SK-N-MC (cell line): ENCODE measurements around the gene IL17RD.

Experiments used
- DNase-seq: peaks from one replicate; pipeline ENCODE4 v3.0.0-alpha.2; 2011; ENCODE audit warnings: low read depth, low spot score
- H3K27ac ChIP-seq: fragments of 200-600 bp; sonication (generic); 2 replicates; pipeline ENCODE4 v1.5.1; 2016; ENCODE audit warnings: mixed run types
- H3K36me3 ChIP-seq: fragments of 200-600 bp; sonication (generic); 2 replicates; pipeline ENCODE4 v1.6.1; 2017; ENCODE audit warnings: antibody characterized with exemption, low read length, mixed read lengths; ENCODE audit not compliant: insufficient read depth
- H3K4me3 ChIP-seq: fragments of 200-600 bp; sonication (generic); 2 replicates; pipeline ENCODE4 v1.5.1; 2016
- H3K9ac ChIP-seq: fragments of 200-600 bp; sonication (generic); 2 replicates; pipeline ENCODE4 v1.8.0; 2017; ENCODE audit warnings: mixed run types, mixed read lengths; ENCODE audit not compliant: insufficient read length
- H3K9me3 ChIP-seq: fragments of 200-600 bp; sonication (generic); 2 replicates; pipeline ENCODE4 v1.6.1; 2017; ENCODE audit warnings: low read depth, mild to moderate bottlenecking, antibody characterized with exemption, low read length, moderate library complexity, mixed read lengths
- EZH2 ChIP-seq: fragments of 200-600 bp; sonication (generic); IDR thresholded peaks from one replicate; pipeline ENCODE4 v1.6.1; 2017; ENCODE audit warnings: antibody characterized with exemption
- FOXP2 ChIP-seq: optimal IDR thresholded peaks from 2 replicates; pipeline ENCODE3; 2011; ENCODE audit warnings: mild to moderate bottlenecking, moderate library complexity; ENCODE audit not compliant: insufficient read depth; ENCODE audit errors: extremely low read length, control extremely low read depth
- POLR2AphosphoS5 ChIP-seq: IDR thresholded peaks from 2 replicates; pipeline ENCODE4 v1.6.1; 2012; ENCODE audit warnings: mild to moderate bottlenecking, low read depth, low read length, borderline replicate concordance

The IL17RD gene

DNA sequence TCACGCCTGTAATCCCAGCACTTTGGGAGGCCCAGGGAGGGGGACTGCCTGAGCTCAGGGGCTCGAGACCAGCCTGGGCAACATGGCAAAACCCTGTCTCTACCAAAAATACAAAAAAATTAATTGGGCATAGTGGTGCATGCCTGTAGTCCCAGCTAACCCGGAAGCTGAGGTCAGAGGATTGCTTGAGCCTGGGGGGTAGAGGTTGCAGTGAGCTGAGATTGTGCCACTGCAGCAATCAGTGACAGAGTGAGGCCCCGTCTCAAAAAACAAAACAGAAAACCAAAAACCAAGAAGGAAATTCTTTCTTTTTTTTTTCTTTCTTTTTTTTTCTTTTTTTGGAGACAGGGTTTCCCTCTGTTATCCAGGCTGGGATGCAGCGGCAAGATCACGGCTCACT lies 101.2 kb downstream of the IL17RD start:
- no peak for DNase-seq
- H3K9ac ChIP-seq = no peak overlapping the region
- H3K4me3 ChIP-seq = no peak overlapping the region
- no peak overlapping the region for H3K27ac ChIP-seq
- H3K9me3 ChIP-seq = no peaks in the 10 kb centered on the region
- TF ChIP-seq EZH2 (no peak), POLR2AphosphoS5 (no peak), FOXP2 (no peak)
- H3K36me3 ChIP-seq = no peaks in the 10 kb centered on the region

DNA sequence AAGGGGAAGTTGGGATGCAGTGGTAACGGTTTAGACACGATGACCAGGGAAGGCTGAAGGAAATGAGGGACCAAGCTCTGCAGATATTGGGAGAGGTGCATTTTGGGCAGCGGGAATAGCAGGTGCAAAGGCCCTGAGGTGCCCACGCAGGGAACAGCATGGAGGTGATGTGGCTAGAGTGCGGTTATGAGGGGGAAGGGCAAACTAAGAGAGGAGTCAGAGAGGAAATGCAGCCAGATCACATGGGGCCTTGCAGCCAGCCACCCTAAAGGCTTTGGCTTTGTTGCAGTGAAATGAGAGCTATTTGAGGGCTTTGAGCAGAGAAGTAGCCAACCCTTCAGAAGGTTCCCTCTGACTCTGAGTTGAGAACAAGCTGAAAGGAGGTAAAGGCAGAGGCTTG lies 102.1 kb downstream of the IL17RD start:
- no peak overlapping the region for H3K4me3 ChIP-seq
- H3K36me3 ChIP-seq = no peaks in the 10 kb centered on the region
- no peak for DNase-seq
- H3K9me3 ChIP-seq = no peaks in the 10 kb centered on the region
- H3K9ac ChIP-seq = no peak overlapping the region
- TF ChIP-seq EZH2 (no peak), FOXP2 (no peak), POLR2AphosphoS5 (no peak)
- no peak overlapping the region for H3K27ac ChIP-seq

DNA sequence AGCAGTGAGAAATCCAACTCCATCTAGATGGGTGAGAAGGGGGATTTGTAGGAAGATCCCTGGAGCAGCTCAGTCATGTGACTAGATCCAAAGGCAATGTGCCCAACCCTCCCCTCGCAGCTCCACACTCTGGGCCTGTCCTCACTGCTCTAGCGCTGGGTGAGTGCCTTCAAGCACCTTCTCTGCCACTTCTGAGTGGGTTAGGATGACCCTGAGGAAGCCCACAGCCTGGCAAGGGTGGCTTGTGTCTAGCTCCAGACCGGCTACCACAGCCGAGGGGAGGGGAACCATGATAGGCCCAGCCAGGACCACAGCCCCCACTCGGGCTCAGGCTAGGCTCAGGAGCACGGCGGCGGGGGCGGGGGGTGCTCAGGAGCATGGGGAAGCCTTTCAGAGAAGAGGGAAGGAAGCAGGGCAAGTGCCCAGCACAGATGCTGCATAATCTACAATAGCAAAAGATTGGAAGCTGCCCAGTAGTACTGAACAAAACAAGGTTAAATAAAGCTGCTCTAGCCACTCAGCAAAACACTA lies 103.0 kb downstream of the IL17RD start:
- no peak for DNase-seq
- H3K27ac ChIP-seq = no peak overlapping the region
- no peak for TF ChIP-seq POLR2AphosphoS5
- no peak for TF ChIP-seq FOXP2
- no peak for TF ChIP-seq EZH2

DNA sequence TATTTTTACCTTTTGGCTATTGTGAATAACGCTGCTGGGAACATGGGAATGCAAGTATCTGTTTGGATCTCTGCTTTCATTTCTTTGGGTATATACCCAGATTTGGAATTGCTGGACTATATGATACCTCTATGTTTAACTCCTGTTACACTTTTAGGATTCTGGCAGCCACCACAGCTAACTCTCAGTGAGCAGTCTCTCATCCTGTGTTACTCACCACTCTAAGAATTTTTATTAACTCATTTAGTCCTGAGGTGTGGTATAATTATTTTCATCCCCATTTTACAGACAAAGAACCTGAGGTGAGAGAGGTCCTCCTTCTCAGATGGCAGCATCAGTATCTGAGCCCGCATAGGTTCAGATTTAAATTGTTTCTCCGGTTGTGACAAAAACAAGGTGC lies 103.6 kb downstream of the IL17RD start:
- H3K9me3 ChIP-seq = no peaks in the 10 kb centered on the region
- no peak overlapping the region for H3K4me3 ChIP-seq
- no peak for DNase-seq
- H3K36me3 ChIP-seq = no peaks in the 10 kb centered on the region
- TF ChIP-seq EZH2 (no peak), POLR2AphosphoS5 (no peak), FOXP2 (no peak)
- no peak overlapping the region for H3K9ac ChIP-seq
- H3K27ac ChIP-seq = no peak overlapping the region

More for the DNA sequence above, 103.0 kb downstream of the IL17RD start:
- no peak overlapping the region for H3K9ac ChIP-seq
- no peak overlapping the region for H3K4me3 ChIP-seq
- H3K36me3 ChIP-seq = no peaks in the 10 kb centered on the region
- no peaks in the 10 kb centered on the region for H3K9me3 ChIP-seq

DNA sequence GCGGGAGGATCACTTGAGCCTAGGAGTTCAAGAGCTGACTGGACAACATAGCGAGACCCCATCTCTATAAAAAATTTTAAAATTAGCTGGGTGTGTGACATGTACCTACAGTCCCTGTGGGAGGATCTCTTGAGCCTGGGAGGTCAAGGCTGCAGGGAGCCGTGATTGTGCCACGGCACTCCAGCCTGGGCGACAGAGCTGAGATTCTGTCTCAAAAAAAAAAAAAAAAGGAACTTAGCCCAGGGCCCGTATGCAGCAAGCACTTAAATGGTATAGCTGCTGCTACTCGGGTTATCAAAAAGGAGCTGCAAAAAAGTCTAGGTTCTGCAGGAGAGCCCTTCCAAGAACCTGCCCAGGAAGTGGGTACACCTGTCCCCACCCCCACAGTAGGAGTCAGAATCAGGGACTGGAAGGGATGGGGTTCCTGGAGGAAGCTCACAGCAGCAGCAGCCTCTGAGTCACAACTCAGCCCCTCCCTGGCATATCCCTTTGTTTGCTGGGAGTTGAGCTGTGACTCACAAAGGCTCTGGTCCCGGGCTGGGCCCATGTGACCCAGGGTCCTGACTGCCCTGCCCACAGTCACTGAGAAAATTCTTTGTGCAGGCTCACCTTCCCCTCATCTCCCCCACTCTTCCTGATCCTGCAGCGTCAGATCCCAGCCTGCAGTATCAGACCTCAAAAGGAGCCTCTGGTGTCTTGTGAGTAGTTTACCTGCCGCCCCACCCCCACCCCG lies 104.9 kb downstream of the IL17RD start, which contains the start of gene SPATA12:
Gene SPATA12, plus strand, starts transcription at position 576 of the 733 bp plus-strand sequence. CDS start 13,031 bp downstream, outside the sequence.
- no peaks in the 10 kb centered on the region for H3K9me3 ChIP-seq
- no peak within 1 kb of the TSS for H3K27ac ChIP-seq
- H3K36me3 ChIP-seq = no peaks in the 10 kb centered on the region
- no peak for DNase-seq
- H3K9ac ChIP-seq = no peak within 1 kb of the TSS
- TF ChIP-seq EZH2 (no peak), POLR2AphosphoS5 (no peak), FOXP2 (no peak)
- no peak within 1 kb of the TSS for H3K4me3 ChIP-seq

DNA sequence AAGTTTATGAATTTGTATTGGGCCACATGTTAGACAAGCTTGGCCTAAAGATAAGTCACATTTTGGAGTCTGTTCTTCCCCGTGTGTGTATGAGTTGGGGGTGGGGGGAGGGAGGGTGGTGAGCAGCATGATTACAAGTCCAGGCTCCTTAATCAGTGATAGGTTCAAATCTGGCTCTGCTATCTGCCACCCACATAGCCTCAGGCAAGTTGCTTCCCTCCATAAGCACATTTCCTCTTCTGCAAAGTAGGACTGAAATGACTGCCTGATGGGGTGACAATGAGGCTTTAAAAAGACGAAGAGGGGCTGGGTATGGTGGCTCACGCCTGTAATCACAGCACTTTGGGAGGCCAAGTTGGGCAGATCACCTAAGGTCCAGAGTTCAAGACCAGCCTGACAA lies 105.7 kb downstream of the IL17RD start:
- no peak overlapping the region for H3K27ac ChIP-seq
- H3K9me3 ChIP-seq = no peaks in the 10 kb centered on the region
- DNase-seq = no peak
- H3K9ac ChIP-seq = no peak overlapping the region
- TF ChIP-seq POLR2AphosphoS5 (no peak), EZH2 (no peak), FOXP2 (no peak)
- H3K4me3 ChIP-seq = no peak overlapping the region
- H3K36me3 ChIP-seq = no peaks in the 10 kb centered on the region

DNA sequence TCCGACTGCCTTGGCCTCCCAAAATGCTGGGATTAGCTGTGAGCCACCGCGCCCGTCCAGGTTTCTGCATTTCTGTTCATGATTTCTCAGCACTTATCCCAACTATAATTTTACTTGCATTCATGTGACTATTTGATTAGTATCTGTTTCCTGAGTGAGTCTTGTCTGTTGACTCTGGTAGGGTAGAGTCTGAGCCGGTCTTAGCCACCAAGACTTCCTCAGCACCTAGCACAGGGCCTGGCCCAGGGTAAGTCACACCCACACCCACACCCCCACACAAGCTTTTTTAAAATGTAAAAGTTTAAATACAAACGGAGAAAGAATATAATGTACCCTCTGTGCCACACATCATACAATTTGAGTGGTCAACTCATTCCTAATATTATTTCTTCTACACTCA lies 107.8 kb downstream of the IL17RD start:
- no peak for DNase-seq
- Histone ChIP-seq H3K9ac (no peak overlapping the region), H3K9me3 (no peaks in the 10 kb centered on the region), H3K36me3 (no peaks in the 10 kb centered on the region), H3K4me3 (no peak overlapping the region), H3K27ac (no peak overlapping the region)
- TF ChIP-seq FOXP2 (no peak), POLR2AphosphoS5 (no peak), EZH2 (no peak)

DNA sequence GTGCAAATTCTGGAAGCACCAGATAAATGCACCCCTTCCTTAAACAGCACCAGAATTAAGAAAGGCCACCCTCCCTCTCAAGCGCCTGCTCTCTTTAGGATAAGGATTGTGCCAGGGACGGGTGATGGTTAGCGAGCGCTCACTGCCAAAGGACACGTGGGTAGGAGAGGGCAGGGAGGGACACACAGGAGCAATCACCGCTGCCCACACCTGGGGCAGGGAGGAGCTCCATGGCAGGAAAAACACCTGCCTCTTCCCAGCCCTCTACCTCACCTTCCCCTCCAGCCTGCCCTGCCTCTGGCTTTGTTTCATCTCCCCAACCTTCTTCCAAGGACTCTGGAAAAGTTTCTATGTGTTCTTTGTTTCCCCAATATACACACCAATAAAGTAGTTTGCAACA lies 112.0 kb downstream of the IL17RD start:
- DNase-seq = no peak
- no peaks in the 10 kb centered on the region for H3K9me3 ChIP-seq
- H3K9ac ChIP-seq = no peak overlapping the region
- H3K27ac ChIP-seq = no peak overlapping the region
- no peak overlapping the region for H3K4me3 ChIP-seq
- TF ChIP-seq EZH2 (no peak), POLR2AphosphoS5 (no peak), FOXP2 (no peak)
- no peaks in the 10 kb centered on the region for H3K36me3 ChIP-seq
